Left ventricle myocardium inferior (tissue), 1 donor: Measurements from ENCODE around the gene ERO1A. TPM values are rescaled to one million over a fixed set of nuclear protein-coding genes. Genes with fewer than 3 reads are reported as not detected.

Experiments
- DNase-seq: peaks from one replicate; pipeline ENCODE4 v3.0.0-alpha.2; 2020
- H3K27ac ChIP-seq: fragments of 200-600 bp; replicated peaks from 2 replicates; pipeline ENCODE4 v1.8.0; 2021
- H3K27me3 ChIP-seq: fragments of 200-600 bp; 2 replicates; pipeline ENCODE4 v1.8.0; 2021; ENCODE audit warnings: low read depth
- H3K36me3 ChIP-seq: fragments of 200-600 bp; 2 replicates; pipeline ENCODE4 v1.8.0; 2021
- H3K4me1 ChIP-seq: fragments of 200-600 bp; 2 replicates; pipeline ENCODE4 v1.8.0; 2021
- H3K4me3 ChIP-seq: fragments of 200-600 bp; 2 replicates; pipeline ENCODE4 v1.8.0; 2021; ENCODE audit warnings: mild to moderate bottlenecking, moderate library complexity
- H3K9me3 ChIP-seq: fragments of 200-600 bp; replicated peaks from 2 replicates; pipeline ENCODE4 v1.8.0; 2021
- intact Hi-C: fragments of 100-400 bp; cut with micrococcal nuclease; formaldehyde crosslinking; loops from one replicate; pipeline ENCODE4 v1.11.0; 2022
- total RNA-seq: library from RNA; stranded (reverse); fragmentation: NEBNext Ultra II Directional; extraction: Animal tissue kit (Norgen Biotek cat#: 25700); gene quantifications from one replicate; pipeline ENCODE4 v1.2.1, GENCODE V29; 2021
- TF ChIP-seq, protein P1 (sequence below): fragments of 200-600 bp; IDR thresholded peaks from 2 replicates; pipeline ENCODE4 v1.8.0; 2021; ENCODE audit warnings: antibody characterized with exemption, mild to moderate bottlenecking, borderline replicate concordance
- donor health status: DM: no; HTN: yes; CAD: no; lungs with severe emphysema.

ERO1A gene
- total RNA-seq, 1 donor from 2014 or later: 14.6 TPM

DNA sequence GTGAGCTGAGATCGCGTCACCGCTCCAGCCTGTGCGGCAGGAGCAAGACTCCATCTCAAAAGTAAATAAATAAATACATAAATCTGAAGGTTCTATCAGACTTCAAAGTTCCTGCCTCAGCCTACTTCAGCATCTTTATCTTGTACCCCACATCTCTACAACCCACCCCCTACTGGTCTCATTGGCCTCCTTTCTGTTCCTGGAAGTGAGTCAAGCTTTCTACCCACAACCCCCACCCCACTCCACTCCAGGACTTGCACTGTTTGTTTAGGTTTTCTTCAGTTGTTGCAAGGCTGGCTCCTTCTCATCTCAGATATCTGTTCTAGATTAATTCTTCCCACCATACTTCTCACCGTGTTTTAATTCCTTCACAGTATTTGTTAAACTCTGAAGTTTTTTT is 10.9 kb upstream of the ERO1A start:
- no peak for DNase-seq
- TF ChIP-seq, protein P1, sequence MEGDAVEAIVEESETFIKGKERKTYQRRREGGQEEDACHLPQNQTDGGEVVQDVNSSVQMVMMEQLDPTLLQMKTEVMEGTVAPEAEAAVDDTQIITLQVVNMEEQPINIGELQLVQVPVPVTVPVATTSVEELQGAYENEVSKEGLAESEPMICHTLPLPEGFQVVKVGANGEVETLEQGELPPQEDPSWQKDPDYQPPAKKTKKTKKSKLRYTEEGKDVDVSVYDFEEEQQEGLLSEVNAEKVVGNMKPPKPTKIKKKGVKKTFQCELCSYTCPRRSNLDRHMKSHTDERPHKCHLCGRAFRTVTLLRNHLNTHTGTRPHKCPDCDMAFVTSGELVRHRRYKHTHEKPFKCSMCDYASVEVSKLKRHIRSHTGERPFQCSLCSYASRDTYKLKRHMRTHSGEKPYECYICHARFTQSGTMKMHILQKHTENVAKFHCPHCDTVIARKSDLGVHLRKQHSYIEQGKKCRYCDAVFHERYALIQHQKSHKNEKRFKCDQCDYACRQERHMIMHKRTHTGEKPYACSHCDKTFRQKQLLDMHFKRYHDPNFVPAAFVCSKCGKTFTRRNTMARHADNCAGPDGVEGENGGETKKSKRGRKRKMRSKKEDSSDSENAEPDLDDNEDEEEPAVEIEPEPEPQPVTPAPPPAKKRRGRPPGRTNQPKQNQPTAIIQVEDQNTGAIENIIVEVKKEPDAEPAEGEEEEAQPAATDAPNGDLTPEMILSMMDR: no peak
- intact Hi-C loops: no loop called here
- Histone ChIP-seq H3K9me3 (no peaks in the 10 kb centered on the region), H3K27me3 (no peaks in the 10 kb centered on the region), H3K4me3 (peak overlapping the region; percentile 84), H3K27ac (peak overlapping the region; percentile 95), H3K4me1 (peaks cover 47% of the 10 kb centered on the region), H3K36me3 (peaks cover 29% of the 10 kb centered on the region)

DNA sequence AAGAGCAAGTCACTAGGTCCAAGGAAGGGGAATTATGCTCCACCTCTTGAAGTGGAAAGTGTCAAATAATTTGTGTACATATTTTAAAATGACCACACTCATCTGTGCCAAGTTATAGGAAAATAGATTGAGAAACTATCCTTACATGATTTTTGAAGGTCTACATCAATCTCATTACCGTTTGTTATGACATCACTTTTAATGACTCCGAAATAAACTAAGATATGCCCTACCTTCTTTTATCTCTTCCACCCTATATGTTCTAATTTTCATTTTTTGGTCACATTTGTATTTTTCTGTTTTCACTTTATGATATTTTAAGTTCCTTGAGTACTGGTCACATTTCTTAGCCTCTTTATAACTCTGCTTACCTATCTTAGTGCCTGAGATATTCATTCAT is 8.3 kb upstream of the ERO1A start:
- peaks cover 37% of the 10 kb centered on the region for H3K4me1 ChIP-seq
- H3K4me3 ChIP-seq: no peak overlapping the region
- intact Hi-C loops: no loop called here
- DNase-seq: no peak
- peaks cover 3% of the 10 kb centered on the region for H3K36me3 ChIP-seq
- TF ChIP-seq, protein P1: no peak
- no peaks in the 10 kb centered on the region for H3K27me3 ChIP-seq
- no peaks in the 10 kb centered on the region for H3K9me3 ChIP-seq
- H3K27ac ChIP-seq: no peak overlapping the region

DNA sequence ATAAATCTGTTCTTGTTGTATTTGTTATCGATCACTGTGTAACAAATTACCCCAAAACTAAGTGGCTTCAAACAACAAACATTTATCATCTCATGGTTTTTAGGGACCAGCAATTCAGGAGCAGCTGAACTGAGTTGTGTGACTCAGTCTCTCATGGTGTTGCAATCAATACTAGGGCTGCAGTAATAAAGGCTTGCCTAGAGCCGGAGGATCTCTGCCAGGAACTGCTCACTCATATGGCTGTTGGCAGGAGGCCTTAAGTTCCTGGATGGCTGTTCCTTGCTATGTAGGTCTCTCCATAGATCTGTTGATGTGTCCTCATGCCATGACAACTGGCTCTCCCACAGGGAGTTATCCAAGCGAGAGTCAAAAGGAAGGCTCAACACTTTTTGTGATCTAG is 7.9 kb upstream of the ERO1A start:
- Histone ChIP-seq H3K27ac (no peak overlapping the region), H3K27me3 (no peaks in the 10 kb centered on the region), H3K4me1 (peaks cover 33% of the 10 kb centered on the region), H3K36me3 (no peaks in the 10 kb centered on the region), H3K9me3 (no peaks in the 10 kb centered on the region), H3K4me3 (no peak overlapping the region)
- TF ChIP-seq, protein P1: no peak
- DNase-seq: no peak
- intact Hi-C loops: no loop called here

DNA sequence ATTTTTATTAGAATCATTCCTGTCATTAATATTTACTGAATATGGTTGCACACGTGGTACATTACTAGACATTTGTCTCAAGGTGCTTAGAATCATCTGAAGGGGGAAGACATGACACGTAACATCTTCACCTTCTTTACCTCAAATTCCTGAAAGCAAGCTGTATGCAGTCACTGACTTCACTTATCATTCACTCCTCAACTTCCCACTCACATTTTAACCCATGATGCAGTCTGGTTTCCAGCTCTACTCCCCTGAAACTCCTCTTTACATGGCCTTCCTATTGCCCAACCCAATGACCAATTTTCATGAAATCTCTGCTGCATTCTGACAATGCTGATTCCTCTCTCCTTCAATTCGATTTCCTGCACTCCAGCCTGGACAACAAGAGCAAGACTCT is 5.9 kb upstream of the ERO1A start:
- intact Hi-C loops: no loop called here
- no peaks in the 10 kb centered on the region for H3K9me3 ChIP-seq
- no peak for DNase-seq
- H3K4me1 ChIP-seq: peaks cover 19% of the 10 kb centered on the region
- no peaks in the 10 kb centered on the region for H3K27me3 ChIP-seq
- H3K36me3 ChIP-seq: no peaks in the 10 kb centered on the region
- no peak overlapping the region for H3K4me3 ChIP-seq
- TF ChIP-seq, protein P1: no peak
- peak overlapping the region; percentile 56 for H3K27ac ChIP-seq

DNA sequence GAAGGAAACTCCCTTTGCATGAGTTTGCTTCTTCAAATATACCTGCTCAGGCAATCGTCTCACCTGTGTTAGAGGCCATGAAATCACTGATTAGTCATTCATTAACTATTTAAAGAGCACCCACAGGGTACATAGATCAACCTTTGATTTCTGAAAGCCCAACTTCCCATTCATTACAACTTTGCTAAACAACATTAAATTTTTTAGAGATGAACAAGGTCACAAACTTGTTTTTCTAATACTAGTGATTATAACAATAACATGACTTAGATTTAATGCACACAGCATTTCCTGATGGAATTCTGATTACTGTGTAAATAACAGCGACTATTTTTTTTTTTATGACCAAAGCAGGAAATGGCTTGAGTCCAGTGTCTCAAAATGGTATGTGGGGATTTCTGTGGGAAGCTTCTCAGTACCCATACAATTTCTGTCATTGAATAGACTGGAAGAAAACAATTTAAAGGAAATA is 5.4 kb upstream of the ERO1A start:
- no peaks in the 10 kb centered on the region for H3K36me3 ChIP-seq
- H3K4me3 ChIP-seq: no peak overlapping the region
- intact Hi-C loops: no loop called here
- H3K27ac ChIP-seq: peak overlapping the region; percentile 56
- DNase-seq: no peak
- no peaks in the 10 kb centered on the region for H3K9me3 ChIP-seq
- peaks cover 20% of the 10 kb centered on the region for H3K4me1 ChIP-seq
- TF ChIP-seq, protein P1: no peak
- H3K27me3 ChIP-seq: no peaks in the 10 kb centered on the region
